ENCODE measurements around the gene TMTC2.

Gene TMTC2

DNA sequence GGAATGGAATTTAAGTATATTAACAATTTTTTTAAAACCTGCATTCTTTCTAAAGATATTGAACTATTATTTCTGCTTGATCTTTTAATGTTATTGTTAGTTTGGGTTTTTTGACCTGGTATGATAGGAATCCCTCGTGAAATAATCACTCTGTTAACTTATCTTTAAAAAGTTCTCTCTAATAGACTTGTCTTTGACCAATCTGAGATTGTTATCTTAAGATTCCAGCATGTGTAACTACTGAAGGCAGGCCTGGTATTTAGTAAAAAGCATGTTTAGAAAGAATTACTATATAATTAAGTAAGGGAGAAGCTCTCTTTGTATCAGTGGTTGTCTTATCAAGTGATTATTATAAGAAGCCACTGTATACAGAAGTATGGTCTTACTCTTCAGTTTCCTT is 4.8 kb downstream of the TMTC2 start:
- DNase-seq (ENCODE audit: insufficient read length, low spot score): no peak
- TF ChIP-seq, protein P1, sequence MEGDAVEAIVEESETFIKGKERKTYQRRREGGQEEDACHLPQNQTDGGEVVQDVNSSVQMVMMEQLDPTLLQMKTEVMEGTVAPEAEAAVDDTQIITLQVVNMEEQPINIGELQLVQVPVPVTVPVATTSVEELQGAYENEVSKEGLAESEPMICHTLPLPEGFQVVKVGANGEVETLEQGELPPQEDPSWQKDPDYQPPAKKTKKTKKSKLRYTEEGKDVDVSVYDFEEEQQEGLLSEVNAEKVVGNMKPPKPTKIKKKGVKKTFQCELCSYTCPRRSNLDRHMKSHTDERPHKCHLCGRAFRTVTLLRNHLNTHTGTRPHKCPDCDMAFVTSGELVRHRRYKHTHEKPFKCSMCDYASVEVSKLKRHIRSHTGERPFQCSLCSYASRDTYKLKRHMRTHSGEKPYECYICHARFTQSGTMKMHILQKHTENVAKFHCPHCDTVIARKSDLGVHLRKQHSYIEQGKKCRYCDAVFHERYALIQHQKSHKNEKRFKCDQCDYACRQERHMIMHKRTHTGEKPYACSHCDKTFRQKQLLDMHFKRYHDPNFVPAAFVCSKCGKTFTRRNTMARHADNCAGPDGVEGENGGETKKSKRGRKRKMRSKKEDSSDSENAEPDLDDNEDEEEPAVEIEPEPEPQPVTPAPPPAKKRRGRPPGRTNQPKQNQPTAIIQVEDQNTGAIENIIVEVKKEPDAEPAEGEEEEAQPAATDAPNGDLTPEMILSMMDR (IDR thresholded peaks at IDR 0.05; ENCODE audit: insufficient read depth, missing control alignments): no peak
- FAIRE-seq: no peak

DNA sequence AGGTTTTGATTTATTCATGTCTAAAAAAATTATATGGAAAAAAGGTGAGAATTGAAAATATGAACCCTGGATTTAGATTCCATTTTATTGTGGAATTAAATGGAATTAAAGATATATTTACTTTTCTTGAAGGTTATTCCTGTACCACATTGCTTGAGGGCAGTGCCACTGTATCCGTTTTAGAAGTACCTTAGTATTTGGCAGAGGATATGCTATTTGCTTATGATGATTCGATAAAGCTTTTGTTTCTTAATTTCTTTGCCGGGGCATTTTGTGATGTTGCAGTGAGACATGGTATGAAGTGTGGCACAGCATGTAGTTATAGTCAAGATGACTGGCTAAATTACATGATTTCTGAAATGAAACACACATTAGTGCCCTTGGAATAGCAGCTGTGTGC is 7.6 kb downstream of the TMTC2 start:
- FAIRE-seq (no peak), DNase-seq (ENCODE audit: insufficient read length, low spot score) (no peak)

DNA sequence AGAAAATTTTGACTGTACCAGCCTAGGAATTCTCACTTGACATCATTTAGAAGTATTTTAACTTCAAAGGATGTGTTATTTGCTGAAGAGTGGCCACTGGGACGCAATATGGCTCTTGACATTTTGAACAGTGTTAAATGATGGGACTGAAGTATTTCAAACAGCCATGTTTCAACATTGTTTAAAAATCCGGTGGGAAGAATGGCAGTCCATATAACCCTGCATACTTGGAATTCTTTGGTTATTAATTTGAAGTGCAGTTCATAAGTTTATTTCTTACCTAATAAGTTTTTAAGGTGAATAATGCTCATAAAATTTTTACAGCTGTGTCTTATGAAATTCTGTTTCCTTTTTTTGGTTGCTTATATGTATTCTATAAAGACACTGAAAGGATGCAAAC is 8.3 kb downstream of the TMTC2 start:
- DNase-seq (ENCODE audit: insufficient read length, low spot score): no peak
- FAIRE-seq: no peak
- TF ChIP-seq, protein P1 (IDR thresholded peaks at IDR 0.05; ENCODE audit: insufficient read depth, missing control alignments): no peak

More for the DNA sequence above, 7.6 kb downstream of the TMTC2 start:
- TF ChIP-seq, protein P1 (IDR thresholded peaks at IDR 0.05; ENCODE audit: insufficient read depth, missing control alignments): no peak

DNA sequence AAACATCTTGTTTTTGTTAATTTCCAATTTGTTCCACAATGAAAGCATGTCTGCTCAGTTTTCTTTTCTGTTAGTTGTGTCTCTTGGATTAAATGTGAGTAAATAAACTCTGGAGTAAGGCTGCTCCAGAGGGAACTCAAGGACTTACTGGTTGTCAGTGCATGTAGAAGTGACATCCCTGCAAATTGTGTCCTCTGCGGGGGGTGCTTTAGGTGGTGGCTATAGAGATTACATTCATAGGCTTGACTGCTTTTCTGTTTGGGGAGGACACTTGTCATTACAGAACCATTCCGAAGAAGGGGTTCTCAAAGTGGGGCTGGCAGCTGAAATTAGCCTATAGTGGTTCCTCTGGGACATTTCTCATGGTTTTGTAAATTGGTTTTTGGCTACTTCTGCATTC is 8.8 kb downstream of the TMTC2 start:
- DNase-seq (ENCODE audit: insufficient read length, low spot score) (no peak), FAIRE-seq (no peak)
- TF ChIP-seq, protein P1 (IDR thresholded peaks at IDR 0.05; ENCODE audit: insufficient read depth, missing control alignments): no peak

DNA sequence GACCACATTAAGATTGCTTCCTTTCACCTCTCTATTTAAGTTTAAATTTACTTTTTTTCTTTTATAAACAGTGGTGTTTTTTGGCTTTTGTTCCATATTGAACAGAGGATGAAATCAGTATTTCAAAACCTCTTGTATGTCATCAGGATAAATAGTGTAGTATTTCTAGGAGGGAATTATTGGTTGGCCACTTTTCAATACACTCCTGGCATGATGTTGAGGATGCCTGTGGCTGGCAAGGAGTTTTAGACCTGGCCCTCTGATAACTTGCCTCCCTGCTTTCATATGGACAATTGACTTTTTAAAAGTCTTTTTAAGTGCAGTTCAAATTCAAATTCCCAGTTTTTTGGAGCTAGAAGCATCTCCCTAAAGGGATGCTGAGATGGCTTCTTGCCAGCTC is 9.8 kb downstream of the TMTC2 start:
- DNase-seq (ENCODE audit: insufficient read length, low spot score): no peak
- no peak for FAIRE-seq
- TF ChIP-seq, protein P1 (IDR thresholded peaks at IDR 0.05; ENCODE audit: insufficient read depth, missing control alignments): no peak

DNA sequence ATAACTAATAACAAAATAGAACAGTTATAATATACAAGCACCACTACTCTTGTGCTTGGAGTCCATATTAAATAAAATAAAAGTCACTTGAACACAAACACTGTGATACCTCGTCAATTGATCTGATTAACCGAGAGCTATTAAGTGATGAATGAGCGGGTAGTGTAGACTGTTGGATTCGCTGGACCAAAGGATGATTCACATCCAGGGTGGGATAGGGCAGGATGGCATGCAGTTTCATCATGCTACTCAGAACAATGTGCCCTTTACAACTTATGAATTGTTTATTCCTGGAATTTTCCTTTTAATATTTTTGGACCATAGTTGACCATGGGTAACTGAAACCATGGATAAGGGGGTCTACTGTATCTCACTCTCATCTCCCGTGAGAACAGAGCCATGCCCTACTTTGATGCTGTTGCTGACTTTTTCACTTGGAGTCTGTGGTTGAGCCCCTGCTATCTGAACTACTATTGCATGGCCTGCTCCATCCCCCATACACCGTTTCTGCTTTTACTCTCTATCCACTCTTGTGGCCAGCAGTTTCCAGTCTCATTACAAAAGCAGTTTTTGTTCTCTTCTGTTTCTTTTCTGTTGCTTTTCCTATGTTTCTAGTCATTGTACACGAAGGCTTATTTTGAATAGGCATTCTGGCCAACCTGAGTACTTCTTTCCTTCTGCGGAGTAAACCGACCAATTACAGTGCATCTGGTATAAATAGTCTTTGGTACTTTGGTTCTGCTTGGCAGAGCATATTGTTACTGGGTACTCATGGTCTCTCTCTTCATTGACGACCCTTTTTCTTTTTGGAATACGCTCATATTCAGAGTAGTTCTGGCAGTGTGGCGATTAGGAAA is 12.2 kb downstream of the TMTC2 start:
- FAIRE-seq: no peak

DNA sequence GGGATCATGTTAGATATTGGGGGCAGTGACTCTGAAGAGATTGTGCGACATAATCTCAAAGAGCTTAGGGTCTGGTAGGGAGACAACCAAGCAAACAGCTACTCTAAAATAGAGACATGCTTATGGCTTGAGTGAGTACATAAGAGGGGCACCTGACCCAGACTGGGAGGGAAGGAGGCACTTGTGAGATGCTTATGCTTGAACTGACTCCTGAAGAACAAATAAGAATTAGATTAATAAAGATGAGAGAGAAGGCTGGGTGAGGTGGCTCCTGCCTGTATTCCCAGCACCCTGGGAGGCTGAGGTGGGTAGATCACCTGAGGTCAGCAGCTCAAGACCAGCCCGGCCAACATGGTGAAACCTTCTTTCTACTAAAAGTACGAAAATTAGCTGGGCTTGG is 19.1 kb downstream of the TMTC2 start:
- TF ChIP-seq, protein P1 (IDR thresholded peaks at IDR 0.05; ENCODE audit: insufficient read depth, missing control alignments): no peak
- no peak for FAIRE-seq
- no peak for DNase-seq (ENCODE audit: insufficient read length, low spot score)

More for the DNA sequence above, 12.2 kb downstream of the TMTC2 start:
- TF ChIP-seq, protein P1 (IDR thresholded peaks at IDR 0.05; ENCODE audit: insufficient read depth, missing control alignments): no peak
- DNase-seq (ENCODE audit: insufficient read length, low spot score): no peak
